Measurements from ENCODE around the gene MYBPC3.
"Not testable (repeated sequence)": the region's sequence is repeated elsewhere in the genome, so short reads cannot be mapped to it uniquely, and the experiment has no call there.

Gene MYBPC3

DNA sequence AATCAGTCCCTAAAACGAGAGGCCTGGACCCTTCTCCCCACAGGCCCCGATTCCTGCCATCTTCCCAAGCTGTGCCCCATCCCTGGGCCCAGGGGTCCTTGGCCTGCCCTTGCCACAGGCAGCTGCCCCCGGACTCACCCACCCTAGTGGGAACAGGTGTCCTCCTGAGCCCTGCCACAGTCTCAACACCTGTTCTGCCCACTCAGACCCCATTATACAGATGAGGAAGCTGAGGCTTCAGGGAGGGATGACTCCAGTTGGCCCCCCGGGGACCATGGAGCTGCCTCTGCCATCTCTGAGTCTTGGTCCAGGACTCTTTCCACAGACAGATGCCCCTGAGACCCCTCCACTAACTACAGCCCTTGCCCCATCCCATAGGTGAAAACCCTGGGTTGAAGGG, 15.9 kb downstream of the MYBPC3 start:
- no peak for DNase-seq

GRCh38 chr11:47335733-47336132, 16.8 kb downstream of the MYBPC3 start:
- no peak for DNase-seq

GRCh38 chr11:47334699-47335411, 17.6 kb downstream of the MYBPC3 start:
- not testable (repeated sequence) for DNase-seq

- no peak for DNase-seq
Measured at GRCh38 chr11:47333886-47334443, 18.5 kb downstream of the MYBPC3 start.

DNA sequence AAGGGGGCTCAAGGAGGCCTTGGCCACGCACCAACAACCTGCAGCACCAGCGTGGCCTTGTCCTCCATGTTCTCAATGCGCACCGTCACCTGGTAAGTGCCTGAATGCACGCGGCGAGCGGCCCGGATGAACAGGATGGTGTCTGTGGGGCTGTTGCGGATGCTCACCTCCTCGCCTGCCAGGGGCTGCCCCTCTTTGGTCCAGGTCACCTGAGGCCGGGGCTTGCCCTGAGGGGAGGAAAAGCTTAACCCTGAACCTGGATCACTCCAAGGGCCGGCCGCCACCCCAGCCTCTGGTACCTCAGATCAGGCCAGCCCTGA, 19.0 kb downstream of the MYBPC3 start:
- DNase-seq: no peak

GRCh38 chr11:47332791-47333525, 19.5 kb downstream of the MYBPC3 start:
- DNase-seq: no peak

DNA sequence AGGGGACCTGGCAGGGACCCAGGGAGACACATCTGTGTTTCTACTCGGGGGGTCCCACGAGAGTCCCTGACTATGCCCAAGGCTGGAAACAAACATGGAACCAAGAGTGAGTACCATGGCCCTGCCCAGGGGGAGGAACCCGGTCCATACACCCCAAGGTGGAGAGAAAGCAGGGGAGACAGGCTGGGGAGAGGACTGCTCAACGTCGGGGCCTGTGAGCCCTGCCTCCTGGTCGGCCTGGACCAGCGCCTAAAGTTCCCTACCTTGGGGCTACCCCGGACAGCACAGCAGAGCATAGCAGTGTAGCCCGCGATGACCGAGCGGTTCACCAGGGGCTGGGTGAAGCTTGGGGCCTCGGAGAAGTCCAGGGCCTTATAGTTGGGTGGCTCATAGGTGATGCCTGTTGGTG, 20.2 kb downstream of the MYBPC3 start:
- DNase-seq: no peak

DNA sequence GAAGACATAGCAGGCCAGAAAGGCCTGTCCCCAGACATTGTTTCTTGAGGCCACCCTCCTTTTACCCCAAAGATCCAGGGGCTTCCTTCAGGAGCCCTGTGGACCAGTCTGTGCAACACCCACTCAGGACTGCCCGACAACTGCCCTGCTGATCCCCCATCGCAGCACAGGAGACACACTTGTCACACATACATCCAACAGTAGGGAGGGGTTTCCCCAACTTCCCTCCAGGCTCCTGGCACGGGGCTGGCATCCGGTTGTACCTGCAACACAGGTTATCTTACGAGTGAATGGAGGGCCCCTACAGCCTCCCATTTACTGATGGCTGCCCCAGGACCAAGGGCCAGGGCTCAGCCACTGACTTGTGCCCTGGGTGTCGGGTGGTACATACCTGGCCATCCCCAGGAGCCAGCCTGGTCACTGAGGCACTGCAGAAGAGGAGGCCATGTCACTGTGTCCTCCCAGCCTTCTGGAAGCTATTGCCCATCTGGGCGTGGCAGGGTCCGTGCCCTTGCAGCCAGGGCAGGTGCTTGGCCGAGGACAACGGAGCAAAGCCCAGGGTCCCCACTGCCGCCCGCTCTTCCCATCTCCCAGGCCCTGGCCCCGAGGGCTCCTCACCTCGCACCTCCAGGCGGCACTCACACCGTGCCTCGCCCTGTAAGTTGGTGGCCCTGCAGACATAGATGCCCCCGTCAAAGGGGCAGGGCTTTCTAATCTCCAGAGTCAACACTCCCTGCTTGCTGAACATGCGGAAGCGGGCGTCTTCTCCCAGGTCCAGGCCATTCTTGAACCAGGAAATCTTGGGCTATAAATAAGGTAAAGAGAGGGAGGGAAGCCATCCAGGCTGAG, 20.8 kb downstream of the MYBPC3 start:
- no peak for DNase-seq

DNA sequence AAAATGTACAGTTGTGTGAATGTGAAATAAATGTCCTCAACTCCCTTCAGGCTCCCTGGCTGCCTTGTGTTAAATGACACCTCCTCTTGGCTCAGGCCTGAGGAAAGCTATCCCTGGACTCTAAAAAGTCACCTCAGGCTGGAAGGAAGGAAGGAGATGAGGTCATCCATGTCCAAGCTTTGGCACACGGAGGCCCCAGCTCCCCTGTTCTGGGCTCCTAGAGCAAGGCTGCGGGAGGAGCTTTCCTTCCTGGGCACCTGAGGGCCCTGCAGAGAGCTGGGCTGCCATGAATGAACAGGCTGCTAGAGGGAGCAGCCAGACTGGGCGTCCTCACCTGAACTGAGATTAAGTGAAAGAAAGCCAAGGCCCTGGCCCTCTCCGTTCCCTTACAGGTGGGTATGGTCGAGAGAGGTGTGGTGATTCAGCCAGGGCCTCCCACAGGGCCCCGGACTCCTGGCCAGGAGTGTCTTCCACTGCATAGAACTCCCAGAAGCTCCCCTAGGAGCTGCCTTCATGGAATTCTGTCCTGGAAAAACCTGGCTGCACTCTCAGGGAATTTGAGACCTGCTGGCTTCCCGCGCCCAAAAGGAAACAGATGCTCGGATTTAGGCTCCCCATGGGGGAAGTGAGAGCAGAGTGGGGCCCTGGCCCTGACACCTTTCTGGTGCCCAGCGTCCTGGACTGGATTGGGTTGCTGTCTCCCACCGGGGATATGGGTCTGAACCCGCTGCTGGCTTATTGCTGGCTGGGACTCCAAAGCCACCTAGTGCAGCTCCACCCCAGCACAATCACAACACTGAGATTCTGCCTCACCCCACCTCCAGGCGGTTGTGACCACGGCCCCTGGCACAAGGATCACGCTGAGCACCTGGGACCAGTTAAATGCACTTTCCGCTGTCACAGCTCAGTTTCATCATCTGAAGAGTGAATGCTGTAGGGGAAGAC, 22.2 kb downstream of the MYBPC3 start:
- DNase-seq: no peak

DNA sequence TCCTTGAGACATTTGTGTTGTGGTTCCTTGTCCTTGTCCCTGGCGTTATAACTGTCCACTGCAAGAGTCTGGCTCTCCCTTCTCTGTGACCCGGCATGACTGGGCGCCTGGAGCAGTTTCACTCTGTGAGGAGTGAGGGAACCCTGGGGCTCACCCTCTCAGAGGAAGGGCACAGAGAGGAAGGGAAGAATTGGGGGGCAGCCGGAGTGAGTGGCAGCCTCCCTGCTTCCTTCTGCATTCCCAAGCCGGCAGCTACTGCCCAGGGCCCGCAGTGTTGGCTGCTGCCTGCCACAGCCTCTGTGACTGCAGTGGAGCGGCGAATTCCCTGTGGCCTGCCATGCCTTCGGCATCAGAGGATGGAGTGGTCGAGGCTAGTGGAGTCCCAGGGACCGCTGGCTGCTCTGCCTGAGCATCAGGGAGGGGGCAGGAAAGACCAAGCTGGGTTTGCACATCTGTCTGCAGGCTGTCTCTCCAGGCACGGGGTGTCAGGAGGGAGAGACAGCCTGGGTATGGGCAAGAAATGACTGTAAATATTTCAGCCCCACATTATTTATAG, 23.0 kb downstream of the MYBPC3 start:
- DNase-seq: no peak

GRCh38 chr11:47328449-47329390, 23.8 kb downstream of the MYBPC3 start:
- DNase-seq: no peak

DNA sequence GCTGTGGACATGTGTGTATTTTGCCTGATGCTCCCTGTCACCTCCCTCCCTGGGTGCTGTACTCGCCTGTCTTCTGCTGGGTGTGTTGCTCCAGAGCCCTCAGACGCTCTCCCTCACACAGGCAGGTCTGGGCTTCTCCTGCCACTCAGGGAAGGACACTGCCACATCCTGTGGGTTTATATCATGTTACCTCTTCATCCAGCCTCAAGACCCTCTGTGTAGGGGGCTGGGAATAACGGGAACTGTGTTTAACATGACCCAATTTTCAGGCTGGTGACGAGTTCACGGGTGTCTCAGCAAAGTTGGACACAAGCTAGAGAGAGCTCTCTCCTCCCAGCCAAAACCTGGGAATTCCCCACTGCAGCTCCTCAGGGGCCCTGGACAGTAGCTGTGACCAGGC, 24.6 kb downstream of the MYBPC3 start:
- peak; percentile 21 for DNase-seq

DNA sequence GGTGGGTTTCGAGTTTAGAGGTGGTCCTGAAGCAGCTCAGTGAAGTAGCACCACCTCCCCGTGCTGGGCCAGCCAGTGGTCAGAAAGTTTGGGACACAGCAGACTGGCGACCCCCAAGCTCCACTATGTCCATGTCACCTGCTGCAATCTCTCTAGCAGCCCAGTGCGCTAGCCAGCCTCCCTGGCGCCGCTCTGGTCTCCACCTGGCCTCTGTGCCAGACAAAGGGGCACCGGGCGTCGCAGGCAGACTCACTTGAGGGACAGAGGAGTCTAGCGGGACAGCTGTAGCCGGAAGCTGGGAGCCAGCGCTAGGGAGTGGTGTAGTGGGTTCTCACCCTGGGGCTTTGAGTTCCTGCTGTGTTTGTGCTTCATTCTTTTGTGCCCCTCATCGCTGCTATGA, 25.5 kb downstream of the MYBPC3 start:
- DNase-seq: peak; percentile 92

GRCh38 chr11:47326198-47326597, 26.3 kb downstream of the MYBPC3 start:
- DNase-seq: no peak

DNA sequence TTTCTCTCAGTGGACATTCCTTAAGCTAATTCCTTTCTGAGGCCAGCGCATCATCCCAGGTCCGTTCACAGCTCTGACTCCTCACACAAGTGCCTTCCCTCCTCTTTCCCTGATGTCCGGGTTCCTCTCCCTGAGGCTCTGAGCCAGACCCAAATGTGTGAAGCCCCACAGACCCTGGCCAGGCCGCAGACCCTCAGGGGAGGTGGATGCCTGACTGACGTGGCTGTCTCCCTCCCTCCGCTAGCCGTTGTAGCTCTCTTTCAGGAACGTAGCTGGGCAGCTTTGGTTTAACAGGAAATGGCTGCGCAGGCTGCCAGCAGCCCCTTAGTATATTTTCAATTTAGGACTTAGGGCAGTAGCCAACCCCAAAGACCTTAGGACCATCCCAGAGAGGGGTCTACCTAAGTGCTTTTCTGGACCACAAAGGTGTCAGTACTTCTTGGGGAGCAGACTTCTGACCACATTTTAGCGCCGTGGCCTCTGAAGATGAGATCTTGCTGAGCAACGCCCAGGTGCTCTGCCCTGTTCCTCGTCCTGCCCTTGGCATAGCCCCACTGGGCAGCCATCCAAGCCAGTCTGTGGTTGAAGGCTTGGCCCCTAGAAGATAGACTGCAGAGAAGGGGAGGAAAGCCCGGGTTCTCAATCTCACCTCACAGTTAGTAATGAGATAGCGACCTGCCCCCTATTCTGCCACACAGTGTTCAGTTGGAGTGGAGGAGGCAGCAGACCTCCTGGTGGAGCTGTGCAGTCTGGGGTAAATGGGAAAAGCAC, 27.0 kb downstream of the MYBPC3 start:
- DNase-seq: peak; percentile 81

DNA sequence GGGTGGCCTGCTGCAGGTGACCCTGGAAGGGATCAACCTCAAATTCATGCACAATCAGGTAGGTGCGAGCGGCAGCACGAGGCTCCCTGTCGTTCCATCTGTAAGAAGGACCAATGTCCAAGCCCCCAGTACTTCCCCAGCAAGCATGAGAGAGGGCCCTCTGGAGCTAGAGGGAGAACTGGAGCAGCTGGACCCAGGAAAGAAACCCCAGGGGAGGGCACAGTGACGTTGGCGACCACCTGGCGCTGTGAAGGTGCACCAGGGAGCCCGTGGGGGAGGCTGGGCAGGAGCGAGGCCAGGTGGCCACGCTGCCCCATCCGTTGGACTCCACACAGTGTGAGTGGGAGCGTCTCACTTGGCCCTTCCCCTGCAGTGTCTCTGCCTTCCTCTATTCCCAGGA, 28.0 kb downstream of the MYBPC3 start:
- DNase-seq: no peak

GRCh38 chr11:47318166-47318565, 34.3 kb downstream of the MYBPC3 start:
- DNase-seq: no peak

DNA sequence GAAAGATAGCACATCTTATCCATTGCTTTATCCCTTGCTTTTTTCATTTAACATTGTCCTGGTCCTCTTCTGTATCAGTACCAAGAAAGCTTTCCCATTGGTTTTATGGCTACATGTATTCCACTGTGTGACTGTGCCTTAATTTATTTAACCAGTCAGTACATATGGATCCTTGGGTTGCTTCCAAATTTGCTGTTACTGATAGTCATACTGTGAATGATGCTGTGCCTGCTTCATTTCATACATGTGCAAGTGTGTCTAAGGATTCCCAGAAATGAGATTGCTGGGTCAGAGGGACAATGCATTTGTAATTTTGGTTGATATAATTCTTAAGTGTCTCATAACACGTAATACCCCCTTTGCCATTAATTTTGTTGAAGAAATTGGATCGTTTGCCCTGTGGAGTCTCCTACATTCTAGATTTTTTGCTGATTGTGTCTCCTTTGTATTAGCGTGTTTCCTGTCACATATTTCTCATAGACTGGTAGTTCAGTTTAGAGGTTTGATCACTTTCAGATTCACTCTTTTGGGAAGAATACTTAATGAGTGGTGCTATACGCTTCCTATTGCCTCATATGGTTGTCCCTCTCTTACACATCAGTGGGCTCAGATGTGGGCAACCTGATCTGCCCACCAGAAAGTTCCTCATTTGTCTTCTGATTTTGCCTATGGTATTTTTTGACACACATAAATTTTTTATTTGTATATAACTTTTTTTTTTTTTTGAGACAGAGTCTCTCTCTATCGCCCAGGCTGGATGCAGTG, 35.3 kb downstream of the MYBPC3 start:
- DNase-seq: no peak

DNA sequence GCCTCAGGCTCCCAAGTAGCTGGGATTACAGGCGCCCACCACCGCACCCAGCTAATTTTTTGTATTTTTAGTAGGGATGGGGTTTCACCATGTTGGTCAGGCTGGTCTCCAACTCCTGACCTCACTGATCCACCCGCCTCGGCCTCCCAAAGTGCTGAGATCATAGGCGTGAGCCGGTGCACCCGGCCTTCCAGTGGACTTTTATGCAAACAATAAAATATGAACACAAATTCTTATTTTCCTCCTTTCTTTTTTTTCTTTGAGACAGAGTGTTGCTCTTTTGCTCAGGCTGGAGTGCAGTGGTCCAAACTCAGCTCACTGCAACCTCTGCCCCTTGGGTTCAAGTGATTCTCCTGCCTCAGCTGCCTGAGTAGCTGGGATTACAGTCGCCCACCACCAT, 36.0 kb downstream of the MYBPC3 start:
- not testable (repeated sequence) for DNase-seq
